HepG2 (cell line): ENCODE results near the gene LY6G5B. TPM values are rescaled to one million over a fixed set of nuclear protein-coding genes. Genes with fewer than 3 reads are reported as not detected.

Experiments
- CTCF ChIP-seq: sonication (generic); formaldehyde crosslinking; IDR thresholded peaks from 2 replicates; pipeline ENCODE4 v1.5.0; 2020; ENCODE audit warnings: mild to moderate bottlenecking, missing genetic modification reagents, moderate library complexity
- FOXP4 ChIP-seq: sonication (generic); formaldehyde crosslinking; IDR thresholded peaks from 2 replicates; pipeline ENCODE4 v1.4.0; 2020; ENCODE audit warnings: missing genetic modification reagents
- NR2F2 ChIP-seq: IDR thresholded peaks from 2 replicates; pipeline ENCODE4 v1.6.1; 2012; ENCODE audit warnings: low read depth, inconsistent platforms, borderline replicate concordance
- RBAK ChIP-seq: sonication (generic); formaldehyde crosslinking; IDR thresholded peaks from 2 replicates; pipeline ENCODE4 v1.5.1; 2020; ENCODE audit warnings: mild to moderate bottlenecking, missing genetic modification reagents
- SKIL ChIP-seq: sonication (generic); formaldehyde crosslinking; IDR thresholded peaks from 2 replicates; pipeline ENCODE4 v1.8.0; 2022; ENCODE audit warnings: missing genetic modification reagents, mild to moderate bottlenecking, moderate library complexity, borderline replicate concordance
- ZFP91 ChIP-seq: sonication (generic); formaldehyde crosslinking; IDR thresholded peaks from 2 replicates; pipeline ENCODE4 v1.9.0; 2022; ENCODE audit warnings: missing genetic modification reagents, mild to moderate bottlenecking, borderline replicate concordance
- ZNF275 ChIP-seq: sonication (generic); formaldehyde crosslinking; IDR thresholded peaks from 2 replicates; pipeline ENCODE4 v1.8.0; 2022; ENCODE audit warnings: missing genetic modification reagents, mild to moderate bottlenecking, inconsistent platforms, borderline replicate concordance
- ZNF451 ChIP-seq: sonication (generic); formaldehyde crosslinking; IDR thresholded peaks from 2 replicates; pipeline ENCODE4 v1.5.0; 2020; ENCODE audit warnings: mild to moderate bottlenecking, missing genetic modification reagents
- ZNF550 ChIP-seq: sonication (generic); formaldehyde crosslinking; IDR thresholded peaks from 2 replicates; pipeline ENCODE4 v1.4.0; 2020; ENCODE audit warnings: mild to moderate bottlenecking, missing genetic modification reagents, borderline replicate concordance
- ZNF646 ChIP-seq: sonication (generic); formaldehyde crosslinking; IDR thresholded peaks from 2 replicates; pipeline ENCODE4 v1.9.0; 2021; ENCODE audit warnings: mild to moderate bottlenecking, missing genetic modification reagents
- polyA plus RNA-seq, 8 experiments: library from polyadenylated mRNA; depleted of rRNA in 3 of 8; stranded (reverse) in 7 of 8; unstranded in 1 of 8; fragments of >200 nt; fragmentation: Illumina TruSeq in 4 of 8; extraction: Trizol in 4 of 8; gene quantifications; 2 replicates each; pipeline versions ENCODE4 v1.2.1 to v1.2.3, GENCODE V29; 2011 to 2016; ENCODE audit warnings: low read depth in 4 of 8, missing spikeins in 1 of 8, mixed read lengths in 1 of 8; ENCODE audit not compliant: insufficient read depth in 1 of 8
- total RNA-seq, 5 experiments: library from RNA; depleted of rRNA; stranded (reverse); fragments of >200 nt; fragmentation: Illumina TruSeq; extraction: Trizol; gene quantifications; 2 replicates each; pipeline ENCODE4 v1.2.3, GENCODE V29; 2016; ENCODE audit warnings: low read depth in 1 of 5

LY6G5B gene
- total and polyA plus RNA-seq, 2 of the 13 experiments (the other 11 are each of a cell fraction or from before 2014, with no cell fraction given) = 7.8 to 15.7 TPM

GRCh38 chr6:31660381-31661261 lies 9.2 kb upstream of the LY6G5B start, which contains the start of gene C6orf47 (continued):
- TF ChIP-seq SKIL (CRISPR knock-in tag) (no peak), ZNF275 (CRISPR knock-in tag) (0 out of 2 replicates have a peak, but pooled peaks have one; percentile 63), FOXP4 (peak; percentile 51; the same call in 1 of the 2 replicates), ZFP91 (peak; percentile 86), RBAK (peak; percentile 23; the same call in 1 of the 2 replicates), NR2F2 (no peak), ZNF646 (CRISPR knock-in tag) (no peak), ZNF550 (CRISPR knock-in tag) (no peak), CTCF (CRISPR knock-in tag) (no peak; the same call in 1 of the 2 replicates), ZNF451 (CRISPR knock-in tag) (peak; percentile 85; the same call in 1 of the 2 replicates)
